BE2C (cell line): Measurements from ENCODE around the gene CCDC9.

Experiments
- DNase-seq: peaks from one replicate; pipeline ENCODE4 v3.0.0-alpha.2; 2020
- H3K27me3 ChIP-seq: fragments of 250-450 bp; sonication (Bioruptor Pico); 2 replicates; pipeline ENCODE4 v1.5.1; 2020; ENCODE audit warnings: mild to moderate bottlenecking
- H3K36me3 ChIP-seq: fragments of 250-450 bp; sonication (Bioruptor Pico); 2 replicates; pipeline ENCODE4 v1.5.1; 2020; ENCODE audit warnings: mild to moderate bottlenecking
- H3K4me1 ChIP-seq: fragments of 250-450 bp; sonication (Bioruptor Pico); 2 replicates; pipeline ENCODE4 v1.5.1; 2020
- H3K4me3 ChIP-seq: 2 replicates; pipeline ENCODE4 v1.5.1; 2011; ENCODE audit warnings: low read depth, low read length
- H3K9me3 ChIP-seq: fragments of 250-450 bp; sonication (Bioruptor Pico); 2 replicates; pipeline ENCODE4 v1.5.1; 2020
- CTCF ChIP-seq: IDR thresholded peaks from 2 replicates; pipeline ENCODE4 v1.5.1; 2012; ENCODE audit warnings: mild to moderate bottlenecking, low read depth, low read length

Gene CCDC9

GRCh38 chr19:47228168-47228936, 28.0 kb upstream of the CCDC9 start:
- H3K27me3 ChIP-seq, result no peaks in the 10 kb centered on the region
- peaks cover 19% of the 10 kb centered on the region for H3K4me1 ChIP-seq
- H3K9me3 ChIP-seq, result no peaks in the 10 kb centered on the region
- no peaks in the 10 kb centered on the region for H3K36me3 ChIP-seq
- peak; percentile 43 for DNase-seq
- peak overlapping the region; percentile 78 for H3K4me3 ChIP-seq
- no peak for TF ChIP-seq CTCF

GRCh38 chr19:47228937-47229675, 27.2 kb upstream of the CCDC9 start:
- Histone ChIP-seq H3K27me3 (no peaks in the 10 kb centered on the region), H3K4me1 (peaks cover 19% of the 10 kb centered on the region), H3K4me3 (peak overlapping the region; percentile 78), H3K9me3 (no peaks in the 10 kb centered on the region), H3K36me3 (no peaks in the 10 kb centered on the region)
- TF ChIP-seq CTCF, result no peak
- DNase-seq, result peak; percentile 29

GRCh38 chr19:47229676-47230053, 26.7 kb upstream of the CCDC9 start:
- no peaks in the 10 kb centered on the region for H3K27me3 ChIP-seq
- TF ChIP-seq CTCF, result no peak
- no peak for DNase-seq
- H3K4me1 ChIP-seq, result peaks cover 19% of the 10 kb centered on the region
- no peaks in the 10 kb centered on the region for H3K36me3 ChIP-seq
- H3K9me3 ChIP-seq, result no peaks in the 10 kb centered on the region
- H3K4me3 ChIP-seq, result peak overlapping the region; percentile 78

- Histone ChIP-seq H3K9me3 (no peaks in the 10 kb centered on the region), H3K36me3 (no peaks in the 10 kb centered on the region), H3K4me1 (peaks cover 19% of the 10 kb centered on the region), H3K27me3 (no peaks in the 10 kb centered on the region), H3K4me3 (peak overlapping the region; percentile 78)
- peak; percentile 69 for DNase-seq
- TF ChIP-seq CTCF, result peak; percentile 52
These were observed 26.0 kb upstream of the CCDC9 start for GRCh38 chr19:47230054-47230920.

GRCh38 chr19:47230921-47231214, 25.5 kb upstream of the CCDC9 start, which contains the start of gene BBC3:
Gene BBC3 (minus strand): TSS chr19:47231199. CDS start chr19:47228431, 2,768 bp downstream.
- no peaks in the 10 kb centered on the region for H3K36me3 ChIP-seq
- no peak for TF ChIP-seq CTCF
- no peak for DNase-seq
- H3K9me3 ChIP-seq, result no peaks in the 10 kb centered on the region
- H3K4me1 ChIP-seq, result peaks cover 16% of the 10 kb centered on the region
- peak within 1 kb of the TSS; percentile 78 for H3K4me3 ChIP-seq
- no peaks in the 10 kb centered on the region for H3K27me3 ChIP-seq
